Measurements from ENCODE around the gene ABCC1. TPM values are rescaled to one million over a fixed set of nuclear protein-coding genes. Genes with fewer than 3 reads are reported as not detected.

ABCC1 gene
- total and polyA plus RNA-seq, 2 of the 8 experiments (the other 6 are each of a cell fraction or from before 2014, with no cell fraction given) = 42.6 to 66.8 TPM

DNA sequence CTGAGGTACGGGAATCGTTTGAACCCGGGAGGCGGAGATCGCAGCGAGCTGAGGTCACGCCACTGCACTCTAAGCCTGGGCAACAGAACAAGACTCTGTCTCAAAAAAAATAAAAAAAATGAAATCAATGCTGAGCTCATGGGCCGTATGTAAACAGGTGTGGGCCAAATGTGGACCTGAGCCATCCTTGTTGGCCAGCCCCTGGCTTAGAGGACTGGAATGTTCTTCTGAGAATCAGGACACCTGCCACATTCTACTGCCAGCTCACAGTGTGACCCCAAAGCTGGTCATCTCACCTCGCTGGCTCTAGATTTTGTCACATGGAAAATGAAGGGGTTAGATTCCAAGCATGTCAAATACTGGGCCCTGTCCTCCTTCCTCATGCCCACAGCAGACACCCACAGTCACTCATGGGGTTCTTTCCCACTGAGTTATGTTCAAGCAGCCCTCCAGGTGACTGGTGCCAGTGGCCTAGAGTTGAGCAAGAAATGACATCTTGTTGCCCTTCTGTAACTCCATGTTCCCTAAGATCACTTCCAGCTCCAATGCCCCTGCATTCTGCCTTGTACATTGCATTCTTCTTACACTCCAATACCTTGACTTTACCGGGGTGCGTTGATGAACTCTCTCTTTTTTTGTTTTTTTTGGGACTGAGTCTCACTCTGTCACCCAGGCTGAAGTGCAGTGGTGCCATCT lies 110.6 kb downstream of the ABCC1 start:
- Histone ChIP-seq H4K8ac (ENCODE audit: extremely low read depth, insufficient read depth, low read length) (no peak overlapping the region), H3K27me3 (replicated peaks in 1 of 4; ENCODE audit: control insufficient read depth in 3 of 4, extremely low read depth in 1 of 4, insufficient read depth in 3 of 4, low read length in 3 of 4) (no peaks in the 10 kb centered on the region), H3K27ac (ENCODE audit: low read depth, low read length) (no peak overlapping the region), H2BK20ac (ENCODE audit: low read length) (no peak overlapping the region), H3K4me2 (ENCODE audit: insufficient read depth in 1 of 2, low read depth in 2 of 2, low read length in 2 of 2) (no peak overlapping the region), H3K4me1 (replicated peaks in 1 of 4; ENCODE audit: control insufficient read depth in 3 of 4, insufficient read depth in 4 of 4, low read length in 3 of 4) (no peaks in the 10 kb centered on the region), H4K91ac (replicated peaks; ENCODE audit: insufficient read length, low read length) (no peak overlapping the region), H2AFZ (ENCODE audit: low read length) (no peak overlapping the region), H3K23ac (ENCODE audit: insufficient read length) (no peak overlapping the region), H3K79me1 (ENCODE audit: low read depth, low read length) (no peaks in the 10 kb centered on the region; the same call in 1 of the 2 replicates), H2BK5ac (ENCODE audit: low read depth, low read length) (no peak overlapping the region; the same call in 1 of the 2 replicates), H3K56ac (replicated peaks; ENCODE audit: insufficient read length, low read depth, low read length) (no peak overlapping the region), H3K79me2 (ENCODE audit: control insufficient read depth in 1 of 2, insufficient read depth in 2 of 2, low read length in 2 of 2) (no peaks in the 10 kb centered on the region; a peak in 2 of 4 replicates), H3K23me2 (ENCODE audit: low read depth, low read length) (no peaks in the 10 kb centered on the region), H3K18ac (ENCODE audit: extremely low read depth, low read length) (no peak overlapping the region), H3K36me3 (ENCODE audit: control insufficient read depth in 2 of 4, insufficient read depth in 4 of 4, low read length in 3 of 4) (peaks cover 11 to 47% (median 21%) of the 10 kb centered on the region in 4 experiments; a peak in 7 of 8 replicates), H3K4me3 (ENCODE audit: extremely low read depth in 1 of 4, insufficient read depth in 2 of 4, low read depth in 3 of 4, low read length in 4 of 4) (no peak overlapping the region), H2BK15ac (ENCODE audit: low read length) (no peak overlapping the region), H4K20me1 (replicated peaks in 1 of 2; ENCODE audit: control insufficient read depth in 1 of 2, insufficient read depth in 2 of 2, low read length in 2 of 2) (peaks cover 0 to 8% of the 10 kb centered on the region in 2 experiments), H2AK5ac (ENCODE audit: low read depth, low read length) (no peak overlapping the region), H3K4ac (replicated peaks; ENCODE audit: insufficient read length, low read depth, low read length) (no peak overlapping the region), H3K14ac (ENCODE audit: insufficient read length) (no peak overlapping the region), H4K5ac (ENCODE audit: insufficient read length, low read depth, low read length) (no peak overlapping the region), H2BK120ac (replicated peaks; ENCODE audit: low read depth, low read length) (no peak overlapping the region), H3K9ac (replicated peaks in 1 of 4; ENCODE audit: extremely low read depth in 1 of 4, low read depth in 3 of 4, low read length in 3 of 4) (no peak overlapping the region), H3K9me3 (ENCODE audit: insufficient read depth in 2 of 2, low read depth in 1 of 2, low read length in 1 of 2) (no peaks in the 10 kb centered on the region), H2BK12ac (ENCODE audit: low read depth, low read length) (no peak overlapping the region)
- ChIA-PET CTCF (ENCODE audit: partially characterized antibody) (interaction anchor here (0.5 to 1.8 kb wide), 5 partner anchors 10 to 294 kb away, joined by 3 to 4 read pairs (median 3); no protein-coding TSS in a partner anchor), POLR2A (ENCODE audit: partially characterized antibody) (no interaction called here)
- FAIRE-seq = no peak
- 95% methylated on average over 11 of the region's 11 CpGs; no CpG with 5 or more reads in 1 of the 2 experiments for WGBS, 2 experiments (ENCODE audit: extremely low coverage in 1 of 2, insufficient coverage in 1 of 2, insufficient read length in 1 of 2, insufficient replicate concordance in 2 of 2, low coverage in 1 of 2, low lambda C conversion rate in 2 of 2, missing lambda C conversion rate in 1 of 2)
- no peak for DNase-seq (ENCODE audit: low read depth in 1 of 2, low spot score in 2 of 2)
- TF ChIP-seq, protein P1, sequence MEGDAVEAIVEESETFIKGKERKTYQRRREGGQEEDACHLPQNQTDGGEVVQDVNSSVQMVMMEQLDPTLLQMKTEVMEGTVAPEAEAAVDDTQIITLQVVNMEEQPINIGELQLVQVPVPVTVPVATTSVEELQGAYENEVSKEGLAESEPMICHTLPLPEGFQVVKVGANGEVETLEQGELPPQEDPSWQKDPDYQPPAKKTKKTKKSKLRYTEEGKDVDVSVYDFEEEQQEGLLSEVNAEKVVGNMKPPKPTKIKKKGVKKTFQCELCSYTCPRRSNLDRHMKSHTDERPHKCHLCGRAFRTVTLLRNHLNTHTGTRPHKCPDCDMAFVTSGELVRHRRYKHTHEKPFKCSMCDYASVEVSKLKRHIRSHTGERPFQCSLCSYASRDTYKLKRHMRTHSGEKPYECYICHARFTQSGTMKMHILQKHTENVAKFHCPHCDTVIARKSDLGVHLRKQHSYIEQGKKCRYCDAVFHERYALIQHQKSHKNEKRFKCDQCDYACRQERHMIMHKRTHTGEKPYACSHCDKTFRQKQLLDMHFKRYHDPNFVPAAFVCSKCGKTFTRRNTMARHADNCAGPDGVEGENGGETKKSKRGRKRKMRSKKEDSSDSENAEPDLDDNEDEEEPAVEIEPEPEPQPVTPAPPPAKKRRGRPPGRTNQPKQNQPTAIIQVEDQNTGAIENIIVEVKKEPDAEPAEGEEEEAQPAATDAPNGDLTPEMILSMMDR (IDR thresholded peaks at IDR 0.05; ENCODE audit: control extremely low read depth in 1 of 3, insufficient read depth in 1 of 3, low read depth in 1 of 3, low read length in 3 of 3) = no peak
- TF ChIP-seq GABPA (IDR thresholded peaks at IDR 0.05; ENCODE audit: borderline replicate concordance, insufficient read depth, low read length) (no peak), CBX8 (IDR thresholded peaks at IDR 0.05; ENCODE audit: borderline replicate concordance, low read depth, low read length) (no peak), ZNF274 (IDR thresholded peaks at IDR 0.05; ENCODE audit: borderline replicate concordance, extremely low read depth, low read length) (no peak), EP300 (IDR thresholded peaks at IDR 0.05; ENCODE audit: borderline replicate concordance in 1 of 2, low read depth in 2 of 2, low read length in 2 of 2) (no peak), KDM1A (IDR thresholded peaks at IDR 0.05; ENCODE audit: borderline replicate concordance, low read length) (no peak), CTBP2 (IDR thresholded peaks at IDR 0.05; ENCODE audit: borderline replicate concordance, insufficient read depth, insufficient read length, low read length) (no peak)
